SK-N-SH (cell line): Measurements from ENCODE around the gene PKNOX2. TPM values are rescaled to one million over a fixed set of nuclear protein-coding genes. Genes with fewer than 3 reads are reported as not detected.

Experiments used
- CTCF ChIA-PET: fragments of 300-600, 350-600 bp; formaldehyde crosslinking; extraction: SDS; loops from one replicate; lab custom pipeline; 2021; lab: Yijun Ruan, JAX
- POLR2A ChIA-PET: fragments of 350-600 bp; sonication (Branson Sonifier 250); formaldehyde crosslinking; extraction: SDS; loops from one replicate; lab custom pipeline; 2020; ENCODE audit warnings: antibody characterized with exemption, inconsistent platforms; lab: Yijun Ruan, JAX
- DNase-seq: peaks from one replicate; pipeline ENCODE4 v3.0.0; 2012
- H2AFZ ChIP-seq: fragments of 200-600 bp; sonication (generic); 2 replicates; pipeline ENCODE4 v1.8.1; 2016; ENCODE audit warnings: antibody characterized with exemption, mild to moderate bottlenecking, low read depth
- H3F3A ChIP-seq: fragments of 200-600 bp; sonication (generic); replicated peaks from 2 replicates; pipeline ENCODE3; 2016; ENCODE audit warnings: antibody characterized with exemption, mild to moderate bottlenecking; ENCODE audit not compliant: insufficient read depth
- H3K27ac ChIP-seq, 2 experiments: fragments of 200-500 bp in 1 of 2; fragments of 200-600 bp in 1 of 2; sonication (Bioruptor generic) in 1 of 2; sonication (generic), shearing (Covaris generic) in 1 of 2; 2 replicates each; pipeline versions ENCODE4 v1.5.1 to v1.6.1; 2014 to 2016; ENCODE audit warnings: low read depth in 2 of 2, inconsistent platforms in 1 of 2, low read length in 1 of 2, mild to moderate bottlenecking in 1 of 2, mixed read lengths in 1 of 2
- H3K27me3 ChIP-seq: fragments of 200-600 bp; sonication (generic), shearing (Covaris generic); 2 replicates; pipeline ENCODE4 v1.6.1; 2016; ENCODE audit warnings: mixed run types; ENCODE audit not compliant: insufficient read depth
- H3K36me3 ChIP-seq, 2 experiments: fragments of 200-500 bp in 1 of 2; fragments of 200-600 bp in 1 of 2; sonication (Bioruptor generic) in 1 of 2; sonication (generic) in 1 of 2; replicated peaks in 1 of 2; 2 replicates each; pipeline versions ENCODE3 to v1.5.1; 2014 to 2016; ENCODE audit warnings: low read length in 1 of 2, mild to moderate bottlenecking in 1 of 2; ENCODE audit not compliant: insufficient read depth in 2 of 2, control insufficient read depth in 1 of 2
- H3K4me1 ChIP-seq, 2 experiments: fragments of 200-500 bp in 1 of 2; fragments of 200-600 bp in 1 of 2; sonication (Bioruptor generic) in 1 of 2; sonication (generic), shearing (Covaris generic) in 1 of 2; 2 replicates each; pipeline versions ENCODE4 v1.5.1 to v1.6.1; 2014 to 2016; ENCODE audit warnings: low read depth in 1 of 2, low read length in 1 of 2, mixed run types in 1 of 2; ENCODE audit not compliant: insufficient read depth in 2 of 2, control insufficient read depth in 1 of 2
- H3K4me2 ChIP-seq: fragments of 200-600 bp; sonication (generic), shearing (Covaris generic); 2 replicates; pipeline ENCODE4 v1.6.1; 2017; ENCODE audit warnings: mixed run types
- H3K4me3 ChIP-seq, 2 experiments: fragments of 200-500 bp in 1 of 2; fragments of 200-600 bp in 1 of 2; sonication (Bioruptor generic) in 1 of 2; sonication (generic), shearing (Covaris generic) in 1 of 2; 2 replicates each; pipeline versions ENCODE4 v1.5.1 to v1.8.1; 2014 to 2016; ENCODE audit warnings: low read depth in 2 of 2, inconsistent platforms in 1 of 2, low read length in 1 of 2, mild to moderate bottlenecking in 1 of 2, mixed read lengths in 1 of 2, moderate library complexity in 1 of 2
- H3K79me2 ChIP-seq: fragments of 200-600 bp; sonication (generic); 2 replicates; pipeline ENCODE4 v1.8.1; 2017; ENCODE audit warnings: mild to moderate bottlenecking; ENCODE audit not compliant: insufficient read depth
- H3K9ac ChIP-seq: fragments of 200-600 bp; sonication (generic); 2 replicates; pipeline ENCODE4 v1.6.1; 2017; ENCODE audit warnings: mixed run types
- H3K9me2 ChIP-seq: fragments of 200-600 bp; sonication (generic); 2 replicates; pipeline ENCODE4 v1.6.1; 2017; ENCODE audit warnings: mixed run types
- H3K9me3 ChIP-seq: fragments of 200-600 bp; sonication (generic); 2 replicates; pipeline ENCODE4 v1.6.1; 2017; ENCODE audit warnings: mixed run types, mild to moderate bottlenecking, moderate library complexity
- H4K20me1 ChIP-seq: fragments of 200-600 bp; sonication (generic); 2 replicates; pipeline ENCODE4 v1.6.1; 2017; ENCODE audit warnings: mild to moderate bottlenecking, mixed run types; ENCODE audit not compliant: insufficient read depth
- ELF1 ChIP-seq: IDR thresholded peaks from 2 replicates; pipeline ENCODE4 v1.4.0; 2012
- EP300 ChIP-seq, 2 experiments: IDR thresholded peaks; 2 replicates each; pipeline versions ENCODE4 v1.4.0 to v1.6.1; 2012; ENCODE audit warnings: borderline replicate concordance in 1 of 2, low read depth in 1 of 2, low read length in 1 of 2
- EZH2phosphoT487 ChIP-seq: fragments of 200-600 bp; sonication (generic); IDR thresholded peaks from 2 replicates; pipeline ENCODE4 v1.6.1; 2017; ENCODE audit warnings: low read depth, mixed run types, mild to moderate bottlenecking, antibody characterized with exemption, moderate library complexity, borderline replicate concordance
- FOXM1 ChIP-seq: IDR thresholded peaks from 2 replicates; pipeline ENCODE4 v1.4.0; 2012; ENCODE audit warnings: low read depth, mild to moderate bottlenecking
- MXI1 ChIP-seq: IDR thresholded peaks from 2 replicates; pipeline ENCODE4 v1.6.1; 2012; ENCODE audit warnings: mild to moderate bottlenecking, low read depth, low read length, improper control_type of control experiment
- NFIC ChIP-seq: IDR thresholded peaks from 2 replicates; pipeline ENCODE4 v1.4.0; 2012; ENCODE audit warnings: borderline replicate concordance
- RXRA ChIP-seq: IDR thresholded peaks from 2 replicates; pipeline ENCODE4 v1.4.0; 2012; ENCODE audit warnings: low read depth, mild to moderate bottlenecking, borderline replicate concordance
- SIN3A ChIP-seq: IDR thresholded peaks from 2 replicates; pipeline ENCODE4 v1.6.1; 2012; ENCODE audit warnings: low read depth, mild to moderate bottlenecking, low read length, moderate library complexity, borderline replicate concordance
- TAF1 ChIP-seq: IDR thresholded peaks from 2 replicates; pipeline ENCODE4 v1.6.1; 2012; ENCODE audit warnings: low read depth, mild to moderate bottlenecking, low read length, moderate library complexity, borderline replicate concordance
- YY1 ChIP-seq: IDR thresholded peaks from 2 replicates; pipeline ENCODE4 v1.4.0; 2012; ENCODE audit warnings: low read depth, mild to moderate bottlenecking
- WGBS: methylation state at CpG from one replicate; pipeline ENCODE4 v1.1.6; 2017; ENCODE audit warnings: low lambda C conversion rate; 5-methylcytosine and 5-hydroxymethylcytosine counted together
- polyA plus RNA-seq, 3 experiments: library from polyadenylated mRNA; depleted of rRNA; stranded (reverse); fragments of >200 nt; gene quantifications; 2 replicates each; pipeline ENCODE4 v1.2.3, GENCODE V29; 2012
- TF ChIP-seq, protein P1 (sequence below): IDR thresholded peaks from 2 replicates; pipeline ENCODE4 v1.4.0; 2012; ENCODE audit warnings: low read depth, borderline replicate concordance
- TF ChIP-seq, protein P2 (sequence below): IDR thresholded peaks from 2 replicates; pipeline ENCODE4 v1.6.1; 2012; ENCODE audit warnings: mild to moderate bottlenecking, low read depth, low read length, moderate library complexity
- TF ChIP-seq, protein P3 (sequence below): fragments of 150-350 bp; IDR thresholded peaks from 2 replicates; pipeline ENCODE4 v1.6.1; 2016; ENCODE audit warnings: mild to moderate bottlenecking, low read depth, low read length

PKNOX2 gene
- polyA plus RNA-seq, 1 of the 3 experiments (the other 2 are of a cell fraction): 0.02 TPM

DNA sequence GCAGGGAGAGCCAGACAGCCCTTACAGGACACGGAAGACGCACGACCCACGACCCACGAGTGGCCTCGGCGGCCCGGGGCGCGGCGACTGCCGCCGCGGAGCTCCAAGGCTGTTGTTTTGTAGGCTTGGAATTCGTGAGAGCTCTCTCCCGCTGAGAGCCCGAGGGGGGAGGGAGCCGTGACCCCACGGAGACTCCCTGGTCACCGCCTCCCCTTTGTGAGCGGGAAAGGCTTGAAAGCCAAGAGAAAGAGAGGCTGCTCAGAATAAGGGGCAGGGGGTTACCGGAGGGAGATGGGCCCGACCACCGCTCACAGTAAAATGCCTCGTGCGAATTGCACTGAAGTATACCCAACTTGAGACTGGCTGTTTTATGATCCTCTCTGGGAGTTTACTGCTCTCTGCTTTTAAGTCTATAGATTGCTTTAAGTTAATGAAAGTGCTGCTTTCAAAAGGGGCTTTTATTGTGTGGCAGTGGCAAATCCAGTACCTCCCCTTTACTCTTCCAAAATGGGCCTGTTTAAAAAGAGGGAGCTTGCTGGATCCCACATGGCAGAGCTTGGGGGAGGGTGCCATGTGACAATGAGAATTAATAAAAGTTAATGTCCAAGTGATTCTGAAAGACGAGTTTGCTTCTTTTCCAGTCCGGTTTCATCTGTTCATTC is 2.9 kb downstream of the PKNOX2 start:
- peaks cover 0 to 7% of the 10 kb centered on the region in 2 experiments; a peak in 1 of 4 replicates for H3K4me1 ChIP-seq
- POLR2A ChIA-PET: no interaction called here
- H3K9ac ChIP-seq: no peak overlapping the region

GRCh38 chr11:125167954-125168835 is 3.6 kb downstream of the PKNOX2 start:
- Histone ChIP-seq H3K27me3 (peaks cover 6% of the 10 kb centered on the region), H3K4me2 (no peak overlapping the region), H2AFZ (no peak overlapping the region), H3F3A (no peaks in the 10 kb centered on the region), H4K20me1 (no peaks in the 10 kb centered on the region), H3K79me2 (no peaks in the 10 kb centered on the region), H3K9me2 (no peaks in the 10 kb centered on the region), H3K9ac (no peak overlapping the region), H3K9me3 (no peaks in the 10 kb centered on the region), H3K4me3 (no peak overlapping the region), H3K36me3 (no peaks in the 10 kb centered on the region), H3K4me1 (peaks cover 0 to 7% of the 10 kb centered on the region in 2 experiments; a peak in 1 of 4 replicates), H3K27ac (no peak overlapping the region)
- CTCF ChIA-PET: interaction anchor here (0.7 to 3.1 kb wide), 8 partner anchors 57 to 261 kb away, joined by 3 to 10 read pairs (median 4); no protein-coding TSS in a partner anchor
- TF ChIP-seq TAF1: no peak
- TF ChIP-seq, protein P1, sequence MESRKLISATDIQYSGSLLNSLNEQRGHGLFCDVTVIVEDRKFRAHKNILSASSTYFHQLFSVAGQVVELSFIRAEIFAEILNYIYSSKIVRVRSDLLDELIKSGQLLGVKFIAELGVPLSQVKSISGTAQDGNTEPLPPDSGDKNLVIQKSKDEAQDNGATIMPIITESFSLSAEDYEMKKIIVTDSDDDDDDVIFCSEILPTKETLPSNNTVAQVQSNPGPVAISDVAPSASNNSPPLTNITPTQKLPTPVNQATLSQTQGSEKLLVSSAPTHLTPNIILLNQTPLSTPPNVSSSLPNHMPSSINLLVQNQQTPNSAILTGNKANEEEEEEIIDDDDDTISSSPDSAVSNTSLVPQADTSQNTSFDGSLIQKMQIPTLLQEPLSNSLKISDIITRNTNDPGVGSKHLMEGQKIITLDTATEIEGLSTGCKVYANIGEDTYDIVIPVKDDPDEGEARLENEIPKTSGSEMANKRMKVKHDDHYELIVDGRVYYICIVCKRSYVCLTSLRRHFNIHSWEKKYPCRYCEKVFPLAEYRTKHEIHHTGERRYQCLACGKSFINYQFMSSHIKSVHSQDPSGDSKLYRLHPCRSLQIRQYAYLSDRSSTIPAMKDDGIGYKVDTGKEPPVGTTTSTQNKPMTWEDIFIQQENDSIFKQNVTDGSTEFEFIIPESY: no peak
- TF ChIP-seq, protein P2, sequence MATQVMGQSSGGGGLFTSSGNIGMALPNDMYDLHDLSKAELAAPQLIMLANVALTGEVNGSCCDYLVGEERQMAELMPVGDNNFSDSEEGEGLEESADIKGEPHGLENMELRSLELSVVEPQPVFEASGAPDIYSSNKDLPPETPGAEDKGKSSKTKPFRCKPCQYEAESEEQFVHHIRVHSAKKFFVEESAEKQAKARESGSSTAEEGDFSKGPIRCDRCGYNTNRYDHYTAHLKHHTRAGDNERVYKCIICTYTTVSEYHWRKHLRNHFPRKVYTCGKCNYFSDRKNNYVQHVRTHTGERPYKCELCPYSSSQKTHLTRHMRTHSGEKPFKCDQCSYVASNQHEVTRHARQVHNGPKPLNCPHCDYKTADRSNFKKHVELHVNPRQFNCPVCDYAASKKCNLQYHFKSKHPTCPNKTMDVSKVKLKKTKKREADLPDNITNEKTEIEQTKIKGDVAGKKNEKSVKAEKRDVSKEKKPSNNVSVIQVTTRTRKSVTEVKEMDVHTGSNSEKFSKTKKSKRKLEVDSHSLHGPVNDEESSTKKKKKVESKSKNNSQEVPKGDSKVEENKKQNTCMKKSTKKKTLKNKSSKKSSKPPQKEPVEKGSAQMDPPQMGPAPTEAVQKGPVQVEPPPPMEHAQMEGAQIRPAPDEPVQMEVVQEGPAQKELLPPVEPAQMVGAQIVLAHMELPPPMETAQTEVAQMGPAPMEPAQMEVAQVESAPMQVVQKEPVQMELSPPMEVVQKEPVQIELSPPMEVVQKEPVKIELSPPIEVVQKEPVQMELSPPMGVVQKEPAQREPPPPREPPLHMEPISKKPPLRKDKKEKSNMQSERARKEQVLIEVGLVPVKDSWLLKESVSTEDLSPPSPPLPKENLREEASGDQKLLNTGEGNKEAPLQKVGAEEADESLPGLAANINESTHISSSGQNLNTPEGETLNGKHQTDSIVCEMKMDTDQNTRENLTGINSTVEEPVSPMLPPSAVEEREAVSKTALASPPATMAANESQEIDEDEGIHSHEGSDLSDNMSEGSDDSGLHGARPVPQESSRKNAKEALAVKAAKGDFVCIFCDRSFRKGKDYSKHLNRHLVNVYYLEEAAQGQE: no peak
- no peak for TF ChIP-seq YY1
- no peak for TF ChIP-seq EP300 (IDR thresholded peaks at IDR 0.05; ENCODE audit: borderline replicate concordance in 1 of 2, low read depth in 1 of 2, low read length in 1 of 2)
- no peak for TF ChIP-seq EZH2phosphoT487
- no peak for TF ChIP-seq SIN3A
- TF ChIP-seq ELF1: no peak
- no peak for TF ChIP-seq RXRA
- no peak for TF ChIP-seq MXI1
- TF ChIP-seq FOXM1: no peak
- WGBS: 89% methylated on average over 9 of the region's 9 CpGs
- no peak for DNase-seq
- POLR2A ChIA-PET: no interaction called here

More for the DNA sequence above, 2.9 kb downstream of the PKNOX2 start:
- CTCF ChIA-PET: interaction anchor here (1.0 to 3.1 kb wide), 5 partner anchors 58 to 237 kb away, joined by 3 to 10 read pairs (median 4); no protein-coding TSS in a partner anchor
- H3K9me2 ChIP-seq: no peaks in the 10 kb centered on the region
- H3K79me2 ChIP-seq: no peaks in the 10 kb centered on the region
- no peaks in the 10 kb centered on the region for H3K9me3 ChIP-seq
- TF ChIP-seq, protein P3, sequence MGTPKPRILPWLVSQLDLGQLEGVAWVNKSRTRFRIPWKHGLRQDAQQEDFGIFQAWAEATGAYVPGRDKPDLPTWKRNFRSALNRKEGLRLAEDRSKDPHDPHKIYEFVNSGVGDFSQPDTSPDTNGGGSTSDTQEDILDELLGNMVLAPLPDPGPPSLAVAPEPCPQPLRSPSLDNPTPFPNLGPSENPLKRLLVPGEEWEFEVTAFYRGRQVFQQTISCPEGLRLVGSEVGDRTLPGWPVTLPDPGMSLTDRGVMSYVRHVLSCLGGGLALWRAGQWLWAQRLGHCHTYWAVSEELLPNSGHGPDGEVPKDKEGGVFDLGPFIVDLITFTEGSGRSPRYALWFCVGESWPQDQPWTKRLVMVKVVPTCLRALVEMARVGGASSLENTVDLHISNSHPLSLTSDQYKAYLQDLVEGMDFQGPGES: no peak
- no peak for TF ChIP-seq NFIC
- 94% methylated on average over 21 of the region's 28 CpGs for WGBS
- peaks cover 6% of the 10 kb centered on the region for H3K27me3 ChIP-seq
- no peaks in the 10 kb centered on the region for H4K20me1 ChIP-seq
- H2AFZ ChIP-seq: no peak overlapping the region
- DNase-seq: no peak
- no peak overlapping the region for H3K4me2 ChIP-seq
- no peak overlapping the region for H3K4me3 ChIP-seq
- no peaks in the 10 kb centered on the region for H3K36me3 ChIP-seq
- H3F3A ChIP-seq: no peaks in the 10 kb centered on the region
- H3K27ac ChIP-seq: no peak overlapping the region
